AG09319 (cell line): Measurements from ENCODE around the gene CAB39.

Experiments used
- DNase-seq: peaks from one replicate; pipeline ENCODE4 v3.0.0-alpha.2; 2010; ENCODE audit warnings: low read depth; ENCODE audit errors: extremely low read depth
- TF ChIP-seq, protein P1 (sequence below): IDR thresholded peaks from 2 replicates; pipeline ENCODE4 v1.5.1; 2011; ENCODE audit warnings: low read depth, mild to moderate bottlenecking, inconsistent platforms, low read length, moderate library complexity

The CAB39 gene

GRCh38 chr2:230712443-230713330 lies at the start of gene CAB39:
Gene CAB39 (plus strand): TSS chr2:230712842. CDS start chr2:230760002, 47,160 bp downstream.
- peak; percentile 65 for DNase-seq
- TF ChIP-seq, protein P1, sequence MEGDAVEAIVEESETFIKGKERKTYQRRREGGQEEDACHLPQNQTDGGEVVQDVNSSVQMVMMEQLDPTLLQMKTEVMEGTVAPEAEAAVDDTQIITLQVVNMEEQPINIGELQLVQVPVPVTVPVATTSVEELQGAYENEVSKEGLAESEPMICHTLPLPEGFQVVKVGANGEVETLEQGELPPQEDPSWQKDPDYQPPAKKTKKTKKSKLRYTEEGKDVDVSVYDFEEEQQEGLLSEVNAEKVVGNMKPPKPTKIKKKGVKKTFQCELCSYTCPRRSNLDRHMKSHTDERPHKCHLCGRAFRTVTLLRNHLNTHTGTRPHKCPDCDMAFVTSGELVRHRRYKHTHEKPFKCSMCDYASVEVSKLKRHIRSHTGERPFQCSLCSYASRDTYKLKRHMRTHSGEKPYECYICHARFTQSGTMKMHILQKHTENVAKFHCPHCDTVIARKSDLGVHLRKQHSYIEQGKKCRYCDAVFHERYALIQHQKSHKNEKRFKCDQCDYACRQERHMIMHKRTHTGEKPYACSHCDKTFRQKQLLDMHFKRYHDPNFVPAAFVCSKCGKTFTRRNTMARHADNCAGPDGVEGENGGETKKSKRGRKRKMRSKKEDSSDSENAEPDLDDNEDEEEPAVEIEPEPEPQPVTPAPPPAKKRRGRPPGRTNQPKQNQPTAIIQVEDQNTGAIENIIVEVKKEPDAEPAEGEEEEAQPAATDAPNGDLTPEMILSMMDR: peak; percentile 46

DNA sequence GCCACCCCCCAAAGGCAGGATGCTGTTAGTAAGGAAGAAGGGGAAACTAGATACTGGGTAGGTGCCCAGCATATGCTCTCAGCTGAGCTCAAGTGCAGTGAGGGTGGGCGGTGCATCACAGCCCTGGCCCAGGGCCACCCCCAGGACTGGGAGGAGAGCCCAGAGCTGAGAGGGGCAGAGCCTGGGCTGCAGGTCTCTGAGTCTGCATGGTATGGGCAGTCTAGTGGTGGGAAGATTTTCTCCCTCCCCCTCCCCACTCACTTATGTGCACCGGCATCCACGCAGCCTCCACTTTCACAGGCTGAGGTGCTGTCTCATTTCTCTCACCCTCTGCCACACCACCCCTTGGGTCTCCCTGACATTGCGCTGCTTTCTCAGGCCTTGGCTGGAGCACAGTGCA lies 48.5 kb upstream of the CAB39 start:
- no peak for DNase-seq
- TF ChIP-seq, protein P1: no peak

GRCh38 chr2:230664844-230665243 lies 47.8 kb upstream of the CAB39 start:
- TF ChIP-seq, protein P1: no peak
- DNase-seq: no peak

DNA sequence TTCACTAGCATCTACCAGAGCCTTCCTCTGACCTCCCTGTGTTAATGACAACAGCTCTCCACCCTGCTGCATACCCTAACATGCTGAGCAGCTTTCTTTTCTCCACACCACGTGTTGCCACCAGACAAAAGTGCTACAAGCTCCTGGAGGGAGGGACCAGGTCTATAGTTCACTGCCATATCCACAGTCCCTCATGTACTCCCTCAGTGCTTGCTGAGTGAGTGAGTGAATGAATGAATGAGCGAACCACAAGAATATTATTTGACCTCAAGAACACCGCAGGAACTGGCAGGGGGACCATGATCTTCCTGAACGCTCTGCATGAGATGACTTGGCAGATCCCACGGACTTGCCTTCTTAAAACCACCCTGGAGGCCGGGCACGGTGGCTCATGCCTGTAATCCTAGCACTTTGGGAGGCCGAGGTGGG lies 47.4 kb upstream of the CAB39 start:
- no peak for DNase-seq
- TF ChIP-seq, protein P1: no peak

GRCh38 chr2:230666446-230666845 lies 46.2 kb upstream of the CAB39 start:
- DNase-seq: no peak
- TF ChIP-seq, protein P1: no peak

DNA sequence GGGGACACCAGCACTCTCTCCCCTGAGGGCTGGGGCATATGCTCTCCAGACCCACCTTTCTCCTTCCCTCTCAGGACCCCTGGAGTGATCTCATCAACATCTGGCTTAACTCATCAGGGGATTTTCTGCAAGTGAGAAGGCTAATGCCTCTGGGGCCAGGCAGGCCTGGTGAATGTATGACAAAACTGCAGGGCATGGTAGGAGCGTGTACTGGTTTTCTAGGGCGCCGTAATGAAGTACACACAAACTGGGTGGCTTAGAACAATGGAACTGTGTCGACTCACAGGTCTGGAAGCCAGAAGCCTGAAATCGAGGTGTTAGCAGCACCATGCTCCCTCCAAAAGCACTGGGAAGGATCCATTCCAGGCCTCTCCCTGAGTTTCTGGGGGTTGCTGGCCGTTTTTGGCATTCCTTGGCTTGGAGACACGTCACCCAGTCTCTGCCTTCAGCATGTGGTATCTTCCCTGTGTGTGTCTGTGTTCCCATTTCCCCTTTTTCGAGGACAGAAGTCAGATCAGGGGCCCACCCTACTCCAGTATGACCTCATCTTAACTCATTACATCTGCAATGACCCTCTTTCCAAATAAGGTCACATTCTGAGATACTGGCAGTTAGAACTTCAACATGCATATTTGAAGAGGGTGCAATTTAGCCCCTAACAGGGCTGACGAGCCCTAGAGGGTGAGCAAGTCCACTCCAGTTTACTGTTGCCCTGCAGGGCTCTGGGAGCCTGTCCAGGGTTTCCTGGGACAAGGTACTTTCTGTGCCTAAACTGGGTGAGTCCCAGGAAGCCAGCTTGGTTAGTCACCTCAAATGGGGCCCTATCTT lies 45.5 kb upstream of the CAB39 start:
- no peak for DNase-seq
- TF ChIP-seq, protein P1: no peak
